HG02970 (cell line): ENCODE results near the gene NHS.
"Not testable (repeated sequence)": the region's sequence is repeated elsewhere in the genome, so short reads cannot be mapped to it uniquely, and the experiment has no call there.

ENCODE experiments used
- ATAC-seq: cut with Tn5 transposase; IDR thresholded peaks from one replicate; pipeline ENCODE4 v1.9.1; 2021; ENCODE audit warnings: mild to moderate bottlenecking, moderate library complexity, moderate number of reproducible peaks; ENCODE audit not compliant: unreplicated experiment, low FRiP score

Gene NHS

GRCh38 chrX:17443556-17443955, 68.6 kb downstream of the NHS start:
- ATAC-seq, result no peak

- ATAC-seq, result not testable (repeated sequence)
Measured at GRCh38 chrX:17446269-17446668, 71.3 kb downstream of the NHS start.

DNA sequence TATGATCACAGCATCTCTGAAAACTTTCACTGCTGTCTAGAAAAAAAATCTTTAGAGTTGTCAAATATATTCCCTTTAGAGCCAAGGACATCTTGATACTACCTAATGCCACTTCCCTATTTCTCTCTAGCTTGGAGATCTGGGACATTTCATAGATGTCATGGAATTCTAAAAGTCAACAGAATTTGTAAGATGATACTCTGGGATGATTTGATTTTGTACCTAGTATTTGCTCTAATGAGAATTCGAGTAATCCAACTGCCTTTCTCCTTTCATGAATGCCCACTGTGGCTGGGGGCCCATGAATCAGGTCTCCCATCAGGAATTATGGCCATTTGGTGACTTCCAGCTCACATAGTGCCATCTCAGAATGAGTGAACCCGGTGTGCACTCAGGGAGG, 73.2 kb downstream of the NHS start:
- ATAC-seq, result no peak

DNA sequence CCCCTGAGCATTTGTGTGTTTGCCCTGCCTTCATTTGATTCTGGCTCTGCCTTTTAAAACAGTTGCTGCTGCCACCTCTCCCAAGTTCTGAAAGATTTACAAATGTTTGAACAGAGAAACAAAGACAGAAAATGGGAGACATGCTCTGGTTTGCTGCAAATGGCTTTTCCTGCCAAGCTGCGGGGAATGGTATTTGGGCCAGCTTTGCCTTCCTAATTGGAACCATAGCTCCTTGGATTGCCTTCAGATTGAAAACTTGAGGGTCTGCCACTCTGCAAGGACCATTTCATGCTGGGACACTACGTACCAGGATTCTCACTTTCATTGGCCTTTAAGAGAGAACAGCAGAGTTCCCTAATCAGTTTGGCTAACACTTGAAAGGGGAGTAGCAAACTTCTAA, 74.9 kb downstream of the NHS start:
- no peak for ATAC-seq

DNA sequence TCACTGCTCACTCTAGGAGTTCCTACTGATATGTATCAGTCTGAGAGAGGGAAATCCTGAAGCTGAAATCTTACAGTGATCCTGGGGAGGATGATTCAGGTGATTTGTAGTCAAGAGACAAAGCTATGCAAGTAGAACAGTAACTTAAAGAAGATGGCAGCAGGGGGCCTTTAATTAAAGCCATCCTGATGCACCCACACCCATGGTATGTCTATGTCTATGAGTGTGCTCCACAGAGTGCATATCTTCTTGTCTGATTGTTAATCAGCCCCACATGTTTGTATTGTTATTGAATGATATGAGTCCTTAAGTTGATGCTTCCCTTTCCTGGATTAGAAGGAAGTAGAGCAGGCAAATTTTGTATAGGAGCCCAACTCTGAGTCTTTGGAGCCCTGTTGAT, 78.8 kb downstream of the NHS start:
- no peak for ATAC-seq

- ATAC-seq, result no peak
Measured at GRCh38 chrX:17456526-17456925, 81.5 kb downstream of the NHS start.

DNA sequence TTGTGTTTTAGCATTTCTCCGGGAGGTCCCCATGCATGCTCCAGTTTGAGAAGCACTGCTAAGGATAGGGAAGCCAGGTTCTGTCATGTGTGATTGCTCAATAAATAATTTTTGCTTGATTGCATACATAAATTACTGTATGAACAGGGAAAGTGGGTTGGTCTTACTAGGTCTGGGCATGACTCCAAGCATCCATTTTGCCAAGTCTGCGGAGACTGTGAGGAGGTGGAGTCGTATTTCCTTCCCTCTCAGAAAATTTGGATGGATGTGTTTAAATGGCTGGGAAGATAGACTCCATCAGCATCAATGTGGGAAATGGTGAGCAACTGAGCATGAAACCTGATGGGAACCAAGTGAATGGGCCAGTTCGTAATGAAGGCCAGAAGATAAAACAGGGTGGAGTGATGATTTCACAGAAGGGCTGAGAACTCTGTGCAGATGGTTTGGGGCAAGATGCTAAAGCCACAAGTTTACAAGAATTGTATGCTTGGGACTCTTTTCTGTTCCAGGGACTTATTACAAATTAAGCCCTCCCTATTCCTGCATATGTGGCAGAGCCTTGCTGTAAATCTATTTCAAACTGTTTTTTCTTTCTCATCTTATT, 84.1 kb downstream of the NHS start:
- ATAC-seq, result no peak

DNA sequence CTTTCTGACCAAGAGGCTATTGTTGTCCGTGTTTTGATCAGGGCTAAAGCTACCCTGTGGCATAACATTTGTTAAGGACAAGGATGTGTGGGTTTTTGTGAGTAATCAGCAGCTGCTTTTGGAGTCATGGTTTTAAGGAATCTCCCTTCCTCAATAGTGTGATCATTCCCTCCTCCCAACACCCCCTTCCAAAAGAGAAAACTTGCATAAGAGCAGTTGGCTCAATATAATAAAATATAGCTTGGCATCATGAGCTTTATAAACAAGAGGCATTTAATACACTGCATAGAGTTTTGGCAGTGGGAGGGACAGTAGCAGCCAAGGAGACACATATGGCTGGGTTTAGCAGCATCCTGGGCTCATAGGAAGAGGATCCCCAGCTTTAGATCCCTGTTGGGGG, 84.7 kb downstream of the NHS start:
- no peak for ATAC-seq

- no peak for ATAC-seq
Measured at GRCh38 chrX:17462881-17463280, 87.9 kb downstream of the NHS start.

DNA sequence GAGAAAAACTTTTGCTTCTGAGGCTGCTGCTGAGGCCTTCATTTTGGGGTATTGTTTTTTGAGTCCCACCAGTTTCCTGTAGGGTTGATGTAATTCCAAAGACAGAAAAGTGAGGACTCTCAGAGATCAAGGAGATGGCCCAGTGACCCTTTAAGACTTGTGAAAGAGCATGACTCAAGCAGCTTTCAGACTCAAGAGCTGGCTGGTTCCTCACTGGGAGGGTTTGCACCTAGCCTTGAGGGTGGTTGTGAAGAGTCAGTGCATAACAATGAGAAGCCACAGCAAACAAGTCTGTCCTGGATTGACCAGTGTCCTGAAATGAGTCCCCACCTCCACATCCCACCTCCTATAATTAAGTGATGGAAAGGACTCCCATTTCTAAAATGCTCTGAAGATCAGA, 89.2 kb downstream of the NHS start:
- ATAC-seq, result no peak

DNA sequence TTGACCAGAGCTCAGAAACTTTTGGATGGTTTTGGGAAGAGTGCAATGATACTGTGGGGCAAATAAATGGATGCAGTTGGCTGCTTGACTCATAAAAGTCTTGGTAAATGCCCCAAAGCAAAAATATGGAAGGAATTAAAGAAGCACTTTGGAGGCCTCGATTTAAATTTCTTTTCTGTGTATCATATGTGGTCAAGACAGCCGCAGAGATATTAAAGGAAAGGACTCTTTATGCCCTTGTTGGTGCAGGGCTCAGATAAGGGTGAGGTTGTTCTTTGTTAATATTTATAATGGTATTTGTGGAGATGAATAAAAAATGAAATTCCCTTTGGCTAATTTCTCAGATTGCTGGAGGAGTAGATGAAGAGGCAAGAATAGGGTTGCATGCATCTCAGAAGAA, 90.2 kb downstream of the NHS start:
- ATAC-seq, result no peak

DNA sequence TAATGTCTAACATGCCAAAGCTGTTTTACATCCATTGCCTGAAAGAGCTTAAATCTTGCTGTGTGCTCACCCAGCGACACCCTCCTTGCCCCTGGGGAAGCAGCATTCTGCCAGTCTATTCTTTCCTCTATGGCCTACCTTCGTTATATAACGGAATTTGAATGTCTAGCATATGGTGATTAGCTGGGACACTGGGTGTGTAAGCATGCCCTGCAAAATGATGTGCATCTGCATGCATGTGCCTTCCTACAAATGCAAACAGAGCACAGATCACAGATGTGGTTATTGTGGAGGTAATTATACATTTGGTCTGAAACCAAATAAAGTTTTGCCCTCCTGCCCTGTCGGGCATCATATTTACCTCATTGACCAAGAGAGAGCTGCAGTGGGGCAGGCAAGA, 90.8 kb downstream of the NHS start:
- no peak for ATAC-seq

DNA sequence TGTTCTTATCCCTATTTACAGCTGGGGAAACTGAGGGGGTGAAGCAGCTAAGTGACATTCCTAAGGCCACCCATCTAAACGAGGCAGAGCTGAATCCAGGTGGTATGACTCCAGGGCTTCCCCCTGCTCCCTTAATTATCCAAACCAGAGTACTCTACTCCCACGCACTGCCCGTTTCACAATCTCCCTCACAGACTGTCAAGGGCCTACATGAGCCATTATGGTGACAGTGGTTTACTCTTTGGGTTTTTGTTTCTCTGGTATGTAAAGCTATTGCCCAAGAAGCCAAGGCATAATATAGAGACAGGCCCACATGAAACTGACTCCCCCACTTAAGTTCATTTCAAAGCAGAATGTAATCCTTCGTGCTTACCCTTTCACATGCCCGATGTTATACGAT, 95.1 kb downstream of the NHS start:
- no peak for ATAC-seq

GRCh38 chrX:17471121-17471520, 96.1 kb downstream of the NHS start:
- ATAC-seq, result no peak

- no peak for ATAC-seq
Measured at GRCh38 chrX:17471861-17472260, 96.9 kb downstream of the NHS start.

- no peak for ATAC-seq
Measured at GRCh38 chrX:17472424-17472823, 97.4 kb downstream of the NHS start.

- no peak for ATAC-seq
Measured at GRCh38 chrX:17473021-17473420, 98.0 kb downstream of the NHS start.

- ATAC-seq, result no peak
Measured at GRCh38 chrX:17474892-17475291, 99.9 kb downstream of the NHS start.

GRCh38 chrX:17475449-17476217, 100.6 kb downstream of the NHS start:
- no peak for ATAC-seq

- no peak for ATAC-seq
Measured at GRCh38 chrX:17476411-17476810, 101.4 kb downstream of the NHS start.

GRCh38 chrX:17481086-17481485, 106.1 kb downstream of the NHS start:
- ATAC-seq, result no peak

DNA sequence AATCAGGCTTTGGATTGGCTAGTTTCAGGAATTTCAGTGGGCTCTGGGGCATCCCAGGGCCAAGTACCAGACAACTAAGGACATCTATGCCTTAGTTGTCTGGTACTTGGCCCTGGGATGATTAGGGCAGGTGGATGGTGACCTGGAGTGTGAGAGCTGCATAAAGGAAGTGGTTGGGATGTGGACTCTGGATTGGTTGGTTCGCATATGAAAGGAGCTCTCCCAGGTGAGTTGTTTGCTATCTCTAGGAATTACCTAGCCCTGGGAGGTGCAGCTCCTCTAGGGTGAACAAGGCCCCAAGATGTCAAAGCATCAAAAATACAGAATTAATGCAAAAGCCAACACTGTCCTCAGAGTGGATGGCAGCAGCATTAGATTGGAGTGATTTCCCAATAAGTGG, 109.6 kb downstream of the NHS start:
- no peak for ATAC-seq
